HG02588 (cell line): ENCODE data around the gene CLSTN2.

Experiments
- ATAC-seq: cut with Tn5 transposase; IDR thresholded peaks from one replicate; pipeline ENCODE4 v1.9.1; 2021; ENCODE audit warnings: mild to moderate bottlenecking, moderate library complexity; ENCODE audit not compliant: unreplicated experiment

Gene CLSTN2

GRCh38 chr3:140319739-140320138 lies 384.8 kb downstream of the CLSTN2 start:
- no peak for ATAC-seq

GRCh38 chr3:140323561-140323960 lies 388.6 kb downstream of the CLSTN2 start:
- no peak for ATAC-seq

GRCh38 chr3:140332131-140332530 lies 397.1 kb downstream of the CLSTN2 start:
- ATAC-seq = no peak

GRCh38 chr3:140334132-140334929 lies 399.3 kb downstream of the CLSTN2 start:
- no peak for ATAC-seq

- no peak for ATAC-seq
These were observed 401.5 kb downstream of the CLSTN2 start for GRCh38 chr3:140336465-140336864.

GRCh38 chr3:140338916-140339315 lies 403.9 kb downstream of the CLSTN2 start:
- no peak for ATAC-seq

- no peak for ATAC-seq
These were observed 406.2 kb downstream of the CLSTN2 start for GRCh38 chr3:140341203-140341602.

- ATAC-seq = no peak
These were observed 406.9 kb downstream of the CLSTN2 start for GRCh38 chr3:140341817-140342403.

GRCh38 chr3:140342668-140343067 lies 407.7 kb downstream of the CLSTN2 start:
- no peak for ATAC-seq

GRCh38 chr3:140343211-140344081 lies 408.5 kb downstream of the CLSTN2 start:
- no peak for ATAC-seq

- ATAC-seq = no peak
These were observed 409.1 kb downstream of the CLSTN2 start for GRCh38 chr3:140344082-140344454.

GRCh38 chr3:140344601-140345205 lies 409.7 kb downstream of the CLSTN2 start:
- no peak for ATAC-seq

GRCh38 chr3:140347151-140347550 lies 412.2 kb downstream of the CLSTN2 start:
- ATAC-seq = no peak

- no peak for ATAC-seq
These were observed 415.0 kb downstream of the CLSTN2 start for GRCh38 chr3:140349938-140350337.

- ATAC-seq = no peak
These were observed 416.5 kb downstream of the CLSTN2 start for GRCh38 chr3:140351466-140351865.

- no peak for ATAC-seq
These were observed 420.5 kb downstream of the CLSTN2 start for GRCh38 chr3:140355481-140355880.

GRCh38 chr3:140358686-140359085 lies 423.7 kb downstream of the CLSTN2 start:
- ATAC-seq = no peak

- ATAC-seq = no peak
These were observed 424.4 kb downstream of the CLSTN2 start for GRCh38 chr3:140359233-140359995.

- ATAC-seq = no peak
These were observed 425.3 kb downstream of the CLSTN2 start for GRCh38 chr3:140360332-140360731.

- ATAC-seq = no peak
These were observed 428.8 kb downstream of the CLSTN2 start for GRCh38 chr3:140363801-140364200.
